HG02884 (cell line): ENCODE results near the gene KCNH6.

Experiments
- ATAC-seq: cut with Tn5 transposase; IDR thresholded peaks from one replicate; pipeline ENCODE4 v1.9.1; 2021; ENCODE audit warnings: mild to moderate bottlenecking, moderate library complexity; ENCODE audit not compliant: unreplicated experiment

The KCNH6 gene

GRCh38 chr17:63523253-63523855 lies at the start of gene KCNH6:
KCNH6 (plus strand) TSS chr17:63523358; CDS start chr17:63523414, 56 bp downstream.
- no peak for ATAC-seq

DNA sequence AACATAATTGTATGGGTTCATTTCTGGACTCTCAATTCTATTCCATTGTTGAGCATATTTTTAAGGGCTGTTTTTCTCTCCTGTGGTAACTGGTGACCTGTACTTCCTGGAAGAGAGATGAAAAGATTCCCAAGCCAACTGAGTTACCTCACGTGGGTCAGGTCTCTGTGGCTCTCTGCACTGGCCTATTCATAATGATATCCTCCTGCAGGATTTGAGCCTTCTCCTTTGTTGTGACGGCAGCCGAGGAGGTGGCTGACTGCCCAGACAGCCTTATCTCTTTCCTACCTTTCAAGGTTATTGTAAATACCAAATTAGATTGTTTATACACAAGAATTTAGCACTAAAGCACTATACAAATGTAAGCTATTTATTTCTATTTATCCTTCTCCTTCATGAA lies 49.0 kb upstream of the KCNH6 start:
- no peak for ATAC-seq

- no peak for ATAC-seq
Measured at GRCh38 chr17:63474586-63475460, 48.3 kb upstream of the KCNH6 start.

GRCh38 chr17:63475491-63476412 lies 47.4 kb upstream of the KCNH6 start:
- no peak for ATAC-seq

GRCh38 chr17:63476459-63476853 lies 46.7 kb upstream of the KCNH6 start:
- ATAC-seq: no peak

GRCh38 chr17:63476854-63477479 lies 46.2 kb upstream of the KCNH6 start, which contains the start of gene ACE:
ACE (plus strand) TSS chr17:63477061; CDS start chr17:63477095, 34 bp downstream.
- no peak for ATAC-seq

GRCh38 chr17:63477480-63478440 lies 45.4 kb upstream of the KCNH6 start:
- no peak for ATAC-seq

- ATAC-seq: peak; percentile 64
Measured at GRCh38 chr17:63478814-63479494, 44.2 kb upstream of the KCNH6 start.

- ATAC-seq: no peak
Measured at GRCh38 chr17:63479495-63480184, 43.5 kb upstream of the KCNH6 start.

DNA sequence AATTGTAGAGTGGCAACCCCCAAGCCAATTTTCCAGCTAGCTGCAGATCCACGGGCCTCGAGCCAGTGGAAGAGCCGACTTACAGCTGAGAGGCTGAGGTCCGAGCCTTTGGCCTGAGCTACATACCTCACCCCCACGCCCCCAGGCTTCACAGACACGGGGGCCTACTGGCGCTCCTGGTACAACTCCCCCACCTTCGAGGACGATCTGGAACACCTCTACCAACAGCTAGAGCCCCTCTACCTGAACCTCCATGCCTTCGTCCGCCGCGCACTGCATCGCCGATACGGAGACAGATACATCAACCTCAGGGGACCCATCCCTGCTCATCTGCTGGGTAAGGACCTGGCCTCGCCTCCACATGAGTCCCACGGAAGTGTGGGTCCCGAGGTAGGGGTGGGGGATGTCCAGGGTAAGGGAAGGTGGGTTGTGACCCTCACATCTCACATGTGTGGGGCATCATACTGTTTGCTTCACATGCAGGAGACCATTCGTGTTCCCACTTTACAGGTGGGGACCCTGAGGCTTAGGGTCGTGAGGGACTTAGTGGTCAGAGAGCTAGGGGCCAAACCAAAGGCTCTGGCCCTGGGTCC lies 42.9 kb upstream of the KCNH6 start:
- ATAC-seq: no peak

- ATAC-seq: no peak
Measured at GRCh38 chr17:63480826-63481487, 42.2 kb upstream of the KCNH6 start.

- ATAC-seq: no peak
Measured at GRCh38 chr17:63481488-63481870, 41.7 kb upstream of the KCNH6 start.

GRCh38 chr17:63482509-63482908 lies 40.6 kb upstream of the KCNH6 start:
- no peak for ATAC-seq

GRCh38 chr17:63483038-63483437 lies 40.1 kb upstream of the KCNH6 start:
- no peak for ATAC-seq

- no peak for ATAC-seq
Measured at GRCh38 chr17:63483655-63484575, 39.2 kb upstream of the KCNH6 start.

DNA sequence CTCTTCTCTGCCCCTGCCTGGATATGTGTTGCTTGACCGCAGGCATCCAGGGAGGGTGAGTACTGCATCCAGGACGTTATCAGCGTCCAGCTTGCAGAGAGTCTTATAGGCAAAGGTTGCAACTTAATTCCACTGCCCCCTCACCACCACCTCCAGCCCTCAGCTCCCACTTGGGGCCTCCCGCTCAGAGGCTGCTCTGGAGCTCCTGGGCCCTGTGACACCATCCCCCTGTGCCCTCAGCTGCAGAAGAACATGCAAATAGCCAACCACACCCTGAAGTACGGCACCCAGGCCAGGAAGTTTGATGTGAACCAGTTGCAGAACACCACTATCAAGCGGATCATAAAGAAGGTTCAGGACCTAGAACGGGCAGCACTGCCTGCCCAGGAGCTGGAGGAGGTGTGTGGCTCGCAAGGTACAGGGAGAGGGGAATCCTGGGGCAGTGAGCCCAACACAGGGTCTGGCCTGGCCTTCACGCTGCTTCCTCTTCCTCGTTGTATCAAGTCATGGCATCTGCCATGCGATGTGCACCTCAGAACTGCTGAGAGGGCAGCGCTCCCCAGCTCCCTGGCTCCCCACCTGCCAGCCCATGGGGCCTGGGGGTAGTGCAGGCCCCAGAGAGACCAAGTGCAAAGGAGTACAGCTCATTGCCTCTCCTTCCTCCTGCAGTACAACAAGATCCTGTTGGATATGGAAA lies 36.7 kb upstream of the KCNH6 start:
- ATAC-seq: no peak
